GM23338 (cell line): ENCODE measurements around the gene C2orf68. TPM values are rescaled to one million over a fixed set of nuclear protein-coding genes. Genes with fewer than 3 reads are reported as not detected.

Experiments
- ATAC-seq: fragments of 200-7000 bp; cut with Tn5 transposase; 3 replicates; pipeline ENCODE4 v1.9.1; 2020
- DNase-seq: peaks from one replicate; pipeline ENCODE4 v3.0.0-alpha.2; 2015; ENCODE audit warnings: low spot score
- H2AFZ ChIP-seq: fragments of 200-600 bp; sonication (generic); 2 replicates; pipeline ENCODE4 v1.8.0; 2016; ENCODE audit warnings: antibody characterized with exemption, mild to moderate bottlenecking, moderate library complexity
- H3F3A ChIP-seq: fragments of 200-600 bp; sonication (generic); replicated peaks from 2 replicates; pipeline ENCODE4 v1.8.0; 2017; ENCODE audit warnings: antibody characterized with exemption, mixed run types, low read depth
- H3K27ac ChIP-seq: fragments of 200-600 bp; sonication (generic); 2 replicates; pipeline ENCODE4 v1.6.1; 2016; ENCODE audit warnings: low read depth
- H3K27me3 ChIP-seq: fragments of 200-600 bp; sonication (generic); 2 replicates; pipeline ENCODE4 v1.8.0; 2016; ENCODE audit warnings: mild to moderate bottlenecking, mixed run types, moderate library complexity; ENCODE audit not compliant: insufficient read depth
- H3K36me3 ChIP-seq: fragments of 200-600 bp; sonication (generic); 2 replicates; pipeline ENCODE4 v1.8.0; 2016; ENCODE audit warnings: mild to moderate bottlenecking; ENCODE audit not compliant: insufficient read depth
- H3K4me1 ChIP-seq: fragments of 200-600 bp; sonication (generic); 2 replicates; pipeline ENCODE4 v1.8.0; 2016; ENCODE audit warnings: mild to moderate bottlenecking, moderate library complexity; ENCODE audit not compliant: insufficient read depth
- H3K4me2 ChIP-seq: fragments of 200-600 bp; sonication (generic); 2 replicates; pipeline ENCODE4 v1.7.1; 2017; ENCODE audit warnings: mixed run types
- H3K4me3 ChIP-seq: fragments of 200-600 bp; sonication (generic); 2 replicates; pipeline ENCODE4 v1.6.1; 2016; ENCODE audit warnings: mixed run types
- H3K79me2 ChIP-seq: fragments of 200-600 bp; sonication (generic); replicated peaks from 2 replicates; pipeline ENCODE4 v1.8.0; 2017; ENCODE audit warnings: mild to moderate bottlenecking; ENCODE audit not compliant: insufficient read depth
- H3K9me2 ChIP-seq: fragments of 200-600 bp; sonication (generic); 2 replicates; pipeline ENCODE4 v1.8.0; 2017; ENCODE audit not compliant: insufficient read depth
- H4K20me1 ChIP-seq: fragments of 200-600 bp; sonication (generic); replicated peaks from 2 replicates; pipeline ENCODE4 v1.8.0; 2017; ENCODE audit warnings: mild to moderate bottlenecking; ENCODE audit not compliant: insufficient read depth
- H3K27ac Mint-ChIP-seq: 2 replicates; pipeline ENCODE4 v1.8.0; 2020; ENCODE audit warnings: inconsistent platforms, mild to moderate bottlenecking, moderate library complexity, mixed read lengths
- H3K27me3 Mint-ChIP-seq: 3 replicates; pipeline ENCODE4 v1.8.0; 2022; ENCODE audit warnings: low read depth, mild to moderate bottlenecking, moderate library complexity, mixed read lengths, inconsistent platforms; ENCODE audit not compliant: insufficient read depth, poor library complexity
- H3K36me3 Mint-ChIP-seq: 3 replicates; pipeline ENCODE4 v1.8.0; 2021; ENCODE audit warnings: low read depth, mild to moderate bottlenecking, inconsistent platforms, moderate library complexity, mixed read lengths
- H3K4me1 Mint-ChIP-seq: 3 replicates; pipeline ENCODE4 v1.8.0; 2020; ENCODE audit warnings: mild to moderate bottlenecking, inconsistent platforms, mixed read lengths
- H3K4me3 Mint-ChIP-seq: 3 replicates; pipeline ENCODE4 v1.8.0; 2021; ENCODE audit warnings: moderate library complexity, mild to moderate bottlenecking, inconsistent platforms, mixed read lengths
- H3K9me3 Mint-ChIP-seq: 3 replicates; pipeline ENCODE4 v1.8.0; 2020; ENCODE audit warnings: moderate library complexity, mild to moderate bottlenecking, inconsistent platforms, mixed read lengths
- CREB1 ChIP-seq: fragments of 250-450 bp; sonication (Bioruptor Pico); IDR thresholded peaks from 2 replicates; pipeline ENCODE4 v1.5.0; 2020; ENCODE audit warnings: low read depth, mild to moderate bottlenecking, moderate library complexity
- EZH2phosphoT487 ChIP-seq: fragments of 200-600 bp; sonication (generic); IDR thresholded peaks from one replicate; pipeline ENCODE4 v1.8.1; 2018; ENCODE audit warnings: antibody characterized with exemption; ENCODE audit not compliant: unreplicated experiment
- JUNB ChIP-seq: IDR thresholded peaks from one replicate; pipeline ENCODE4 v1.6.1; 2016; ENCODE audit warnings: antibody characterized with exemption; ENCODE audit not compliant: unreplicated experiment
- NANOG ChIP-seq: IDR thresholded peaks from 2 replicates; pipeline ENCODE4 v1.6.1; 2016; ENCODE audit warnings: antibody characterized with exemption, borderline replicate concordance
- POLR2AphosphoS5 ChIP-seq: IDR thresholded peaks from 2 replicates; pipeline ENCODE4 v1.6.1; 2016; ENCODE audit warnings: antibody characterized with exemption, low read depth
- STAT1 ChIP-seq: IDR thresholded peaks from one replicate; pipeline ENCODE4 v1.6.1; 2016; ENCODE audit warnings: antibody characterized with exemption; ENCODE audit not compliant: unreplicated experiment
- polyA plus RNA-seq: library from polyadenylated mRNA; unstranded; fragments of >200 nt; fragmentation: Nextera tagmentation; extraction: Ambion mirVana; gene quantifications from 2 replicates; pipeline ENCODE4 v1.2.1, GENCODE V29; 2016
- total RNA-seq: library from RNA; depleted of rRNA; stranded (reverse); fragments of >200 nt; shearing (Covaris generic); gene quantifications from 2 replicates; pipeline ENCODE4 v1.2.3, GENCODE V29; 2014
- TF ChIP-seq, protein P1 (sequence below): fragments of 250-450 bp; sonication (Bioruptor Pico); IDR thresholded peaks from 2 replicates; pipeline ENCODE4 v1.5.0; 2020; ENCODE audit warnings: mild to moderate bottlenecking, moderate library complexity
- TF ChIP-seq, protein P2 (sequence below), 2 experiments: fragments of 200-600 bp in 1 of 2; sonication (generic) in 1 of 2; conservative IDR thresholded peaks; 2 replicates each; pipeline versions ENCODE4 v1.5.1 to v1.6.1; 2016 to 2017; ENCODE audit warnings: antibody characterized with exemption in 2 of 2, low read depth in 2 of 2, mild to moderate bottlenecking in 2 of 2, moderate library complexity in 1 of 2

C2orf68 gene
- total and polyA plus RNA-seq, 2 experiments from 2014 or later = 26.8 to 76.4 TPM

DNA sequence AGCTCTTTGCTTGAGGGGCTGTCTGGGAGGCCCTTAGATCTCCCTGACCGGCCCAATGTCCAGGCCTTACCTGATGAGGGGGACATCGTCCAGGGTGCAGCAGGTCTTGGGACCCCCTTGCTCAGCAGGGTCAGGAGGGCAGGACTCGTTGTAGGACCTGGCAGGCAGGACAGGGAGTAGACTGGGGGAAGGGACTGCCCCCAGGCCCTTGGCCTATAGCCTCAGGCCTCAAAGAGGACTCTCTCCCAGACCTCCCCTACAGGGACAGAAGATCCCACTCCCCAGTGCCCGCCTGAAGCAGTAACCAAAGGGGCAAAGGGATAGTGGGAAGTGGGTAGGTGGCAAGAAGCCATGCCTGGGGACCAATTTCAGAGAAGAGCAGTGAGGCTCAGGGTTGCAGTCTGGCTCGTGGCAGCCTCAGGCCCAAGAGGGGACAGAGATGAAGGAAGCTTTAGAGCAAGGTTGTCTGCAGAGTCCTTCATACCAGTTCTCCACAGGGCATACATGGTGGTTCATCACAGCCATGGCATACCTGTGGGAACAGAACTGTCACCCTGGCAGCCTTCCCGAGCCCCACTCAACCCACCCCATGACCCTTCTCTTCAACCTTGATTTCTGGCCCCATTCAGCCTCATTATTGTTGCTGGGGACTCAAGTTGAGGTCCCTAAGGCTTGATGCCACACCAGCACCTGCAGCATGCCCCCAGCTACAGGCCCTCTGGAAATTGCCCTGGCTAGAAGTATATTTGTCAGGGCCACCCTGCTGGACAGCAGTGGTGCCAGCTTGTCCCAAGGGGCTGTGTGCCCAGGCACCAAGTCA lies 10.7 kb downstream of the C2orf68 start (continued):
- TF ChIP-seq, protein P1, sequence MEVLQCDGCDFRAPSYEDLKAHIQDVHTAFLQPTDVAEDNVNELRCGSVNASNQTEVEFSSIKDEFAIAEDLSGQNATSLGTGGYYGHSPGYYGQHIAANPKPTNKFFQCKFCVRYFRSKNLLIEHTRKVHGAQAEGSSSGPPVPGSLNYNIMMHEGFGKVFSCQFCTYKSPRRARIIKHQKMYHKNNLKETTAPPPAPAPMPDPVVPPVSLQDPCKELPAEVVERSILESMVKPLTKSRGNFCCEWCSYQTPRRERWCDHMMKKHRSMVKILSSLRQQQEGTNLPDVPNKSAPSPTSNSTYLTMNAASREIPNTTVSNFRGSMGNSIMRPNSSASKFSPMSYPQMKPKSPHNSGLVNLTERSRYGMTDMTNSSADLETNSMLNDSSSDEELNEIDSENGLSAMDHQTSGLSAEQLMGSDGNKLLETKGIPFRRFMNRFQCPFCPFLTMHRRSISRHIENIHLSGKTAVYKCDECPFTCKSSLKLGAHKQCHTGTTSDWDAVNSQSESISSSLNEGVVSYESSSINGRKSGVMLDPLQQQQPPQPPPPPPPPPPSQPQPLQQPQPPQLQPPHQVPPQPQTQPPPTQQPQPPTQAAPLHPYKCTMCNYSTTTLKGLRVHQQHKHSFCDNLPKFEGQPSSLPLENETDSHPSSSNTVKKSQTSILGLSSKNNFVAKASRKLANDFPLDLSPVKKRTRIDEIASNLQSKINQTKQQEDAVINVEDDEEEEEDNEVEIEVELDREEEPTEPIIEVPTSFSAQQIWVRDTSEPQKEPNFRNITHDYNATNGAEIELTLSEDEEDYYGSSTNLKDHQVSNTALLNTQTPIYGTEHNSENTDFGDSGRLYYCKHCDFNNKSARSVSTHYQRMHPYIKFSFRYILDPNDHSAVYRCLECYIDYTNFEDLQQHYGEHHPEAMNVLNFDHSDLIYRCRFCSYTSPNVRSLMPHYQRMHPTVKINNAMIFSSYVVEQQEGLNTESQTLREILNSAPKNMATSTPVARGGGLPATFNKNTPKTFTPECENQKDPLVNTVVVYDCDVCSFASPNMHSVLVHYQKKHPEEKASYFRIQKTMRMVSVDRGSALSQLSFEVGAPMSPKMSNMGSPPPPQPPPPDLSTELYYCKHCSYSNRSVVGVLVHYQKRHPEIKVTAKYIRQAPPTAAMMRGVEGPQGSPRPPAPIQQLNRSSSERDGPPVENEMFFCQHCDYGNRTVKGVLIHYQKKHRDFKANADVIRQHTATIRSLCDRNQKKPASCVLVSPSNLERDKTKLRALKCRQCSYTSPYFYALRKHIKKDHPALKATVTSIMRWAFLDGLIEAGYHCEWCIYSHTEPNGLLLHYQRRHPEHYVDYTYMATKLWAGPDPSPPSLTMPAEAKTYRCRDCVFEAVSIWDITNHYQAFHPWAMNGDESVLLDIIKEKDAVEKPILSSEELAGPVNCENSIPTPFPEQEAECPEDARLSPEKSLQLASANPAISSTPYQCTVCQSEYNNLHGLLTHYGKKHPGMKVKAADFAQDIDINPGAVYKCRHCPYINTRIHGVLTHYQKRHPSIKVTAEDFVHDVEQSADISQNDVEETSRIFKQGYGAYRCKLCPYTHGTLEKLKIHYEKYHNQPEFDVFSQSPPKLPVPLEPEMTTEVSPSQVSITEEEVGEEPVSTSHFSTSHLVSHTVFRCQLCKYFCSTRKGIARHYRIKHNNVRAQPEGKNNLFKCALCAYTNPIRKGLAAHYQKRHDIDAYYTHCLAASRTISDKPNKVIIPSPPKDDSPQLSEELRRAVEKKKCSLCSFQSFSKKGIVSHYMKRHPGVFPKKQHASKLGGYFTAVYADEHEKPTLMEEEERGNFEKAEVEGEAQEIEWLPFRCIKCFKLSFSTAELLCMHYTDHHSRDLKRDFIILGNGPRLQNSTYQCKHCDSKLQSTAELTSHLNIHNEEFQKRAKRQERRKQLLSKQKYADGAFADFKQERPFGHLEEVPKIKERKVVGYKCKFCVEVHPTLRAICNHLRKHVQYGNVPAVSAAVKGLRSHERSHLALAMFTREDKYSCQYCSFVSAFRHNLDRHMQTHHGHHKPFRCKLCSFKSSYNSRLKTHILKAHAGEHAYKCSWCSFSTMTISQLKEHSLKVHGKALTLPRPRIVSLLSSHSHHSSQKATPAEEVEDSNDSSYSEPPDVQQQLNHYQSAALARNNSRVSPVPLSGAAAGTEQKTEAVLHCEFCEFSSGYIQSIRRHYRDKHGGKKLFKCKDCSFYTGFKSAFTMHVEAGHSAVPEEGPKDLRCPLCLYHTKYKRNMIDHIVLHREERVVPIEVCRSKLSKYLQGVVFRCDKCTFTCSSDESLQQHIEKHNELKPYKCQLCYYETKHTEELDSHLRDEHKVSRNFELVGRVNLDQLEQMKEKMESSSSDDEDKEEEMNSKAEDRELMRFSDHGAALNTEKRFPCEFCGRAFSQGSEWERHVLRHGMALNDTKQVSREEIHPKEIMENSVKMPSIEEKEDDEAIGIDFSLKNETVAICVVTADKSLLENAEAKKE (CRISPR knock-in tag) = no peak
- no peak for TF ChIP-seq CREB1 (CRISPR knock-in tag)
- TF ChIP-seq JUNB = no peak
- no peak for TF ChIP-seq STAT1

DNA sequence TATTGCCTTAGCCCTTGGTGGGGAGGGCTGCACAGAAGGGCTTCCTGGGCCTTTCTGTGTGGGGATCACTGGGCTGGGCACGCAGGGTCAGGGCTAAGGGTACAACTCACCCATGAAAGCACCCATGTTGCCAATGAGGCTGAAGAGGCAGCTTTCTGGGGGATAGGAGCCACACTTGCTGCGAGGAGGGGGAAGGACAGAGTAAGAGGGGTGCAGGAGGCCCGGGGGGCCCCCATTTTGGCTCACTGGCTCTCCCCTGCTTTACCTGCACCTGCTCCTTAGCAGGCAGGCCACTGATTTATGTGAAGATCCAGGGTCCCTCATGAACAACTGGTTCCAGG lies 11.7 kb downstream of the C2orf68 start:
- Histone ChIP-seq H3K27ac (no peak overlapping the region), H2AFZ (no peak overlapping the region), H3K79me2 (peaks cover 31% of the 10 kb centered on the region), H3K4me3 (no peak overlapping the region), H3K27me3 (no peaks in the 10 kb centered on the region), H4K20me1 (peaks cover 11% of the 10 kb centered on the region; the same call in 1 of the 2 replicates), H3K4me1 (peaks cover 9% of the 10 kb centered on the region), H3K9me2 (no peaks in the 10 kb centered on the region), H3K4me2 (no peak overlapping the region), H3K36me3 (no peaks in the 10 kb centered on the region; the same call in 1 of the 2 replicates), H3F3A (0 out of 2 replicates have a peak, but pooled peaks cover 6% of the 10 kb centered on the region)
- TF ChIP-seq NANOG = no peak
- no peak for TF ChIP-seq POLR2AphosphoS5
- TF ChIP-seq EZH2phosphoT487 = no peak
- no peak for TF ChIP-seq STAT1
- TF ChIP-seq, protein P2, sequence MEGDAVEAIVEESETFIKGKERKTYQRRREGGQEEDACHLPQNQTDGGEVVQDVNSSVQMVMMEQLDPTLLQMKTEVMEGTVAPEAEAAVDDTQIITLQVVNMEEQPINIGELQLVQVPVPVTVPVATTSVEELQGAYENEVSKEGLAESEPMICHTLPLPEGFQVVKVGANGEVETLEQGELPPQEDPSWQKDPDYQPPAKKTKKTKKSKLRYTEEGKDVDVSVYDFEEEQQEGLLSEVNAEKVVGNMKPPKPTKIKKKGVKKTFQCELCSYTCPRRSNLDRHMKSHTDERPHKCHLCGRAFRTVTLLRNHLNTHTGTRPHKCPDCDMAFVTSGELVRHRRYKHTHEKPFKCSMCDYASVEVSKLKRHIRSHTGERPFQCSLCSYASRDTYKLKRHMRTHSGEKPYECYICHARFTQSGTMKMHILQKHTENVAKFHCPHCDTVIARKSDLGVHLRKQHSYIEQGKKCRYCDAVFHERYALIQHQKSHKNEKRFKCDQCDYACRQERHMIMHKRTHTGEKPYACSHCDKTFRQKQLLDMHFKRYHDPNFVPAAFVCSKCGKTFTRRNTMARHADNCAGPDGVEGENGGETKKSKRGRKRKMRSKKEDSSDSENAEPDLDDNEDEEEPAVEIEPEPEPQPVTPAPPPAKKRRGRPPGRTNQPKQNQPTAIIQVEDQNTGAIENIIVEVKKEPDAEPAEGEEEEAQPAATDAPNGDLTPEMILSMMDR (conservative IDR thresholded peaks at IDR 0.05; ENCODE audit: low read depth in 2 of 2) = no peak
- Mint-ChIP-seq H3K27ac (no peak overlapping the region), H3K27me3 (peaks cover 27% of the 10 kb centered on the region), H3K36me3 (peaks cover 10% of the 10 kb centered on the region; the same call in 1 of the 3 replicates), H3K4me1 (peaks cover 7% of the 10 kb centered on the region), H3K9me3 (peaks cover 3% of the 10 kb centered on the region; the same call in 1 of the 3 replicates), H3K4me3 (no peak overlapping the region)
- DNase-seq = no peak
- ATAC-seq = no peak
